ENCODE data around the gene IREB2.
"Not testable (repeated sequence)": the region's sequence is repeated elsewhere in the genome, so short reads cannot be mapped to it uniquely, and the experiment has no call there.

The IREB2 gene

DNA sequence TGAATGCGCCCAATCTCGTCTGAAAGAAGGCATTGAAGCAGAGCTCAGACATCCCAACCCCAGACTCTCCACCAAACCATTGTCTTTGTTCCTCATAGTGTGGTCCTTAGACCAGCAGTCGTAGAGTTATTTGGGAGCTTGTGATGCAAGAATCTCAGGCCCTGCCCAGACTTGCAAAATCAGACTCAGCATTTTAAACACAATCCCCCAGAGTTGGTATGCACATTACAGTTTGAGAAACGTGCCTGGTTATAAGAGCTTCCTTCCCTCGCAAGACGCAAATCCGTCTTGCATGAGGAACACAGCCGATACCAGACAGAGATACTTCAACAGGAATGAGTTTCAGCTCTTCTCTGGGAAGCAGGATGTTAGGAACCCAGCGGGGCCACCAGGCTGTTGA, 38.9 kb upstream of the IREB2 start:
- Mint-ChIP-seq H3K4me1 (ENCODE audit: low read depth) (no peaks in the 10 kb centered on the region), H3K4me3 (no peak overlapping the region), H3K27ac (no peak overlapping the region)

DNA sequence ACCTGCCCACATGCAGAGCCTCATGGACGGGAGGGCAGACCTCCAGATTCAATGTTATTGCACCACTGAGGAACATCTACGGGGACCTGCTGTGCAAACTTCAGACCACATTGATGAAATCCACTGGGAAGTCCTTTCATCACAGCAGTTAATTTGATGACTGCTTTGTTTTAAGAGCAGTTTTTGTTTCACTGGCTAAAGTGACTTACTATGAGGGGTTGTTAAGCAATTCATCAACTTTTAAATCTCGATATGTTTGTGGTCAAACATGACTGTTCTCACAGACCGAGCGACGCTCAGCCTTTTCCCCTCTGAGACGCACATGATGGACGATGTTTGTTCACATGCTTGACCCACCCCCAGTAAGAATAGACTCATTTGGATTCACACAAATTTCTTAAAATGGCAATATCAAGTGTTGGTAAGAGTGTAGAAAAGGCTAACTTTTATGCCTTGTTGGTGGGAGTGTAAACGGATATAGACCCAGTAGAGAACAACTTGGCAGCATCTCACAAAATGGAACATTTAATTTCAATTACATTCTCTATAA, 35.9 kb upstream of the IREB2 start:
- Mint-ChIP-seq H3K4me3 (no peak overlapping the region), H3K27me3 (no peaks in the 10 kb centered on the region), H3K9me3 (ENCODE audit: low read depth) (no peaks in the 10 kb centered on the region), H3K27ac (no peak overlapping the region), H3K36me3 (no peaks in the 10 kb centered on the region), H3K4me1 (ENCODE audit: low read depth) (no peaks in the 10 kb centered on the region)

More for the DNA sequence above, 38.9 kb upstream of the IREB2 start:
- no peaks in the 10 kb centered on the region for H3K27me3 Mint-ChIP-seq
- no peaks in the 10 kb centered on the region for H3K36me3 Mint-ChIP-seq
- H3K9me3 Mint-ChIP-seq (ENCODE audit: low read depth), result no peaks in the 10 kb centered on the region

DNA sequence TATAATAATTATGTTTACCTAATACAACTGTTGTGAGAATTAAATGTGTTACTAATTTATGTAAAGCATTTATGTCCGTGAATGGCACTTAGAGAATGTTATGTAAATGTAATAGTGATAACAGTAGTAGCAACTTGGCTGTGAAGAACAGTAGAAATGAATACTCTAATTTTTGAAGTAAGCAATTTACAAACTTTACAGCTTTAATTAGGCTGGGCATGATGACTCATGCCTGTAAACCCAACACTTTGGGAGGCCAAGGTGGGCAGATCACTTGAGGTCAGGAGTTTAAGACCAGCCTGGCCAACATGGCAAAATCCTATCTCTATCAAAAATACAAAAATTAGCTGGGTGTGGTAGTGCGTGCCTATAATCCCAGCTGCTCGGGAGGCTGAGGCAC, 33.9 kb upstream of the IREB2 start:
- Mint-ChIP-seq H3K4me3 (no peak overlapping the region), H3K4me1 (ENCODE audit: low read depth) (no peaks in the 10 kb centered on the region), H3K9me3 (ENCODE audit: low read depth) (no peaks in the 10 kb centered on the region), H3K27ac (no peak overlapping the region), H3K27me3 (no peaks in the 10 kb centered on the region), H3K36me3 (no peaks in the 10 kb centered on the region)

DNA sequence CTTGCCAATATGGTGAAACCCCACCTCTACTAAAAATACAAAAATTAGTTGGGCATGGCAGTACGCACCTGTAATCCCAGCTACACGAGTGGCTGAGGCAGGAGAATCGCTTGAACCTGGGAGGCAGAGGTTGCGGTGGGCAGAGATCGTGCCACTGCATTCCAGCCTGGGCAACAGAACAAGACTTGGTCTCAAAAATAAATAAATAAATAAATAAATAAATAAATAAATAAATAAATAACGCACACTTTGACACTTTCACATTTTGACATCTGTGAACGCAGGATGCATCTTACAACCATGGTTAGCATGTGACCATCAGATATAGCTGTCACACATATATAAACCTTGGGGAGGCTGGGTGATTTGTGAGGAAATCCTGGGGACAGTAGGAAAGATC, 33.2 kb upstream of the IREB2 start:
- H3K27me3 Mint-ChIP-seq; H3K36me3 Mint-ChIP-seq; H3K9me3 Mint-ChIP-seq (ENCODE audit: low read depth); H3K4me1 Mint-ChIP-seq (ENCODE audit: low read depth); H3K4me3 Mint-ChIP-seq; H3K27ac Mint-ChIP-seq: not testable (repeated sequence)

DNA sequence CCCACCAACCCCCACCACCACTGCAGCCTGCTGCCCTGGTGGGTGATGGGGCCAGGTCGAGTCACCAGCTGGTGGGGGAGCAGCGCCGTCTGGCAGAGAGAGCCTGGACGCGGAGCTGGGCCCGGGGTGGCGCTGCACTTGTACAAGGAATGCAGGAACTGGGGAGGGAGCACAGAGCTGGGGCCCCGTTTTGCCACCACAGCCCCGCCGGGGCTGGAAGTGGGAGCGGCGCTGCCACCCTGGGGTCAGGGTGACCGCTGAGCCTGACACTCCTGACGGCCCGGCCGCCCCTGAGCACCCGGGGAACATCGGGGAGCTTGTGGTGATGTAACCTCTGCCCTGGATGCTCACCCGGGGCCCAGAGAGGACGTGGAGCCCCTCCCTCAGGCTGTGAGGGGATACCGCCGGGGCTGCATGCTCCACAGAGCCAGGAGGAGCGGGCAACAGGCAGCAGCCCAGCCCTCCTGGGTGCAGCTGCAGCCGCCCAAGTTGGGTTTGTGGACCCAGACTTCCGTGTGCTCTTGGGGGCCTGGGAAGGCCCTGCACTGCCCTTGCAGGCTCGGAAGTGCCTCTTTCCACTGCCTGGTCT, 32.6 kb upstream of the IREB2 start:
- no peaks in the 10 kb centered on the region for H3K36me3 Mint-ChIP-seq
- no peaks in the 10 kb centered on the region for H3K4me1 Mint-ChIP-seq (ENCODE audit: low read depth)
- H3K9me3 Mint-ChIP-seq (ENCODE audit: low read depth), result no peaks in the 10 kb centered on the region
- no peaks in the 10 kb centered on the region for H3K27me3 Mint-ChIP-seq
- H3K27ac Mint-ChIP-seq, result no peak overlapping the region
- no peak overlapping the region for H3K4me3 Mint-ChIP-seq

GRCh38 chr15:78406016-78406585, 31.9 kb upstream of the IREB2 start:
- Mint-ChIP-seq H3K4me3 (no peak overlapping the region), H3K36me3 (no peaks in the 10 kb centered on the region), H3K27me3 (no peaks in the 10 kb centered on the region), H3K9me3 (ENCODE audit: low read depth) (no peaks in the 10 kb centered on the region), H3K27ac (no peak overlapping the region), H3K4me1 (ENCODE audit: low read depth) (no peaks in the 10 kb centered on the region)

GRCh38 chr15:78407608-78408354, 30.2 kb upstream of the IREB2 start:
- no peaks in the 10 kb centered on the region for H3K27me3 Mint-ChIP-seq
- no peaks in the 10 kb centered on the region for H3K9me3 Mint-ChIP-seq (ENCODE audit: low read depth)
- H3K36me3 Mint-ChIP-seq, result no peaks in the 10 kb centered on the region
- no peak overlapping the region for H3K4me3 Mint-ChIP-seq
- no peaks in the 10 kb centered on the region for H3K4me1 Mint-ChIP-seq (ENCODE audit: low read depth)
- no peak overlapping the region for H3K27ac Mint-ChIP-seq

DNA sequence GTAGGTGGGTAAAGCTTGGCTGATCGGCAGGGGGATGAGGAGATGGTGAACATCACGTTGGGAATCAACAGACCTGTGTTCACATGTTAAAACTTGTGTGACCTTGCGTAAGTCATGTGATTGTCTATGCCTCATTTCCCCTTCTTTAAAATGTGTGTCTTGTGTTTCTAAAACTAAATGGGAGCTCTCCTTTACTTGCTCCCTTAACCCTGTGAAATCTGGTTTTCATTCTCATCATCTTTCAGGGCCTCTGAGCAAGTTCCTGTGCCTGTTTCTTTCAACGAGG, 29.7 kb upstream of the IREB2 start:
- H3K9me3 Mint-ChIP-seq (ENCODE audit: low read depth), result no peaks in the 10 kb centered on the region

GRCh38 chr15:78408961-78409360, 29.1 kb upstream of the IREB2 start:
- Mint-ChIP-seq H3K9me3 (ENCODE audit: low read depth) (no peaks in the 10 kb centered on the region), H3K4me3 (no peak overlapping the region), H3K27ac (peak overlapping the region; percentile 28), H3K27me3 (no peaks in the 10 kb centered on the region), H3K4me1 (ENCODE audit: low read depth) (no peaks in the 10 kb centered on the region), H3K36me3 (no peaks in the 10 kb centered on the region)

More for the DNA sequence above, 29.7 kb upstream of the IREB2 start:
- H3K27me3 Mint-ChIP-seq, result no peaks in the 10 kb centered on the region
- H3K4me1 Mint-ChIP-seq (ENCODE audit: low read depth), result no peaks in the 10 kb centered on the region
- H3K4me3 Mint-ChIP-seq, result no peak overlapping the region
- no peak overlapping the region for H3K27ac Mint-ChIP-seq
- no peaks in the 10 kb centered on the region for H3K36me3 Mint-ChIP-seq

GRCh38 chr15:78411061-78411460, 27.0 kb upstream of the IREB2 start:
- H3K36me3 Mint-ChIP-seq, result no peaks in the 10 kb centered on the region

DNA sequence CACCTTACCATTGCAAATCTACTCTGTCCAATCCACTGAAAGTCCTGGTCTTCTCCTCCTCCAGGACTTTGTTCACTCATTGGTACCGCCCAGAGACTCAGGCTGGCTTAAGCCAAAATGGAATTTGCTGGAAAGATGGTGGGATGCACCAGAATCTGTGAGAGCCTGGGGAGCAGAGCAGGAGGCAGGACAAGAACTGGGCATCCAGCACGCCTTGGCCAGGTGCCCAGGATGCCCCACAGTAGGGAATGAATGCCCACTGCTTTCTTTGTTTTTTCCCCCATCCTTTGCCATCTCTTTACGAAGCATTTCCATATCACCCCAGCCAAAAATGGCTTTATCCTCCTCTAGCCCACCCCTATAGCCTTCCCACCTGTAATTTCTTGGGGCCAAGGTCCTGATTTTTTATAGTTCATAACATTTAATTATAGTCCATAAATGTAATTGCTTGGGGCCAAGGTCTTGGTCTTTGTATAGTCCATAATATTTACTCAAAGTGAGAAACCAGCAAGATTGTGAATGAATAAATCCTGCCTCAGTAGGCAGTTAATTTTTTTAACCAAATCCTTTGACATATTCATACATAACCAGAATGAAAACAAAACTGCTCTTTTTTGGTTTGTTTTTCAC, 23.3 kb upstream of the IREB2 start:
- Mint-ChIP-seq H3K4me1 (ENCODE audit: low read depth) (no peaks in the 10 kb centered on the region), H3K4me3 (no peak overlapping the region), H3K9me3 (ENCODE audit: low read depth) (no peaks in the 10 kb centered on the region), H3K36me3 (no peaks in the 10 kb centered on the region), H3K27me3 (no peaks in the 10 kb centered on the region), H3K27ac (no peak overlapping the region)

More at GRCh38 chr15:78411061-78411460, 27.0 kb upstream of the IREB2 start:
- H3K27me3 Mint-ChIP-seq, result no peaks in the 10 kb centered on the region
- no peak overlapping the region for H3K27ac Mint-ChIP-seq
- H3K4me1 Mint-ChIP-seq (ENCODE audit: low read depth), result no peaks in the 10 kb centered on the region
- no peaks in the 10 kb centered on the region for H3K9me3 Mint-ChIP-seq (ENCODE audit: low read depth)
- H3K4me3 Mint-ChIP-seq, result no peak overlapping the region

DNA sequence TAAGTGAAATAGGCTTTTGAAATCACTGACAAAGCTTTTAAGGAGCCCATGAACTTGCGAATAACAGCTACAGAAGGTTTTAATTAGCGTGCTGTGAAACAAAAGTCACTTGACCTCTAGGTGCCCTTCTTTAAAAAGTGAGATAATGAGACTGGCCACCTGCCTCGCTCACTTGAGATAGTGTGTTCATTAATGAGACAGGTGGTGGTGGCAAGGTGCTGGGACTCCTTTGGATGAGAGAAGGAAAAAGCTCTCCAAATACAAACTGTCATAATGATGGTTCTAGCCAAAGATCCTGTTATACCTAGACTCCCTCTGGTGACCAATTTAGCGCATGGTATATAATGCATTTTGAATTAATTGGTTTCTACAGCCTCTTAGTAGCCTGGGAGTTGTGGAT, 22.7 kb upstream of the IREB2 start:
- Mint-ChIP-seq H3K36me3 (no peaks in the 10 kb centered on the region), H3K9me3 (ENCODE audit: low read depth) (no peaks in the 10 kb centered on the region), H3K27ac (no peak overlapping the region), H3K4me3 (no peak overlapping the region), H3K27me3 (no peaks in the 10 kb centered on the region), H3K4me1 (ENCODE audit: low read depth) (no peaks in the 10 kb centered on the region)

DNA sequence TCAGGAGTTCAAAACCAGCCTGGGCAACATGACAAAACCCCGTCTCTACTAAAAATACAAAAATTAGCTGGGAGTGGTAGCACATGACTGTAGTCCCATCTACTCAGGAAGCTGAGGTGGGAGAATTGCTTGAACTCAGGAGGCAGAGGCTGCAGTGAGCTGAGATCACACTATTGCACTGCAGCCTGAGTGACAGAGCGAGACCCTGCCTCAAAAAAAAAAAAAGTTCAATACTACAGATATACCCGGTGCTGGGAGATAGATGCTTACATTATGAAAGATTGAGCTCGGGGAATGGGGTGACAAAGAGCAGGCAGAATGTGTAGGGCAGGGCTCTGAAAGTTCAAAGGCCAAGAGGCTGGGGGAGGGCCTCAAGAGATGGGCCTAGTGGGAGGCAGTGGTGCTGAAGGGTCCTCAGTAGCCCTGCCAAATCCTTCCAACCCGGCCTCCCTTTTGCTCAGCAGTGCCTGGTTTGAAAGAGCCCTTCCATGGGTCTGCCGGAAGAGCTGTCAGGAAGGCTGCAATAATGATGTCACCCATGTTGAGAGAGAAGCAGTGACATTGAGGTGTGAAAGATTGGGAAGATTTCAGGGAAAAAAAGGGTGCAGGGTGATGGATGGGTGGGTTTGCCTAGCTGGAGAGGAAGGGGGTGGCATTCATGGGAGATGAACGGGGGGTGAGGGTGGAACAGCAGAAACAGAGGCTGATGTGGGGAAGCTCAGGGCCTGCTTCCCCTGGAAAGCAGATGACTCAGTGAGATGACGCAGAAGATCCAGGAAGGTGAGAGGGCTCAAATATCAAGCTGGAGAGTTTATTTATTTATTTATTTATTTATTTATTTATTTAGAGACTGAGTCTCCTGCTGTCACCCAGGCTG, 20.0 kb upstream of the IREB2 start:
- Mint-ChIP-seq H3K4me3 (no peak overlapping the region), H3K27ac (no peak overlapping the region), H3K4me1 (ENCODE audit: low read depth) (peaks cover 2% of the 10 kb centered on the region), H3K27me3 (peaks cover 2% of the 10 kb centered on the region), H3K9me3 (ENCODE audit: low read depth) (no peaks in the 10 kb centered on the region), H3K36me3 (no peaks in the 10 kb centered on the region)

DNA sequence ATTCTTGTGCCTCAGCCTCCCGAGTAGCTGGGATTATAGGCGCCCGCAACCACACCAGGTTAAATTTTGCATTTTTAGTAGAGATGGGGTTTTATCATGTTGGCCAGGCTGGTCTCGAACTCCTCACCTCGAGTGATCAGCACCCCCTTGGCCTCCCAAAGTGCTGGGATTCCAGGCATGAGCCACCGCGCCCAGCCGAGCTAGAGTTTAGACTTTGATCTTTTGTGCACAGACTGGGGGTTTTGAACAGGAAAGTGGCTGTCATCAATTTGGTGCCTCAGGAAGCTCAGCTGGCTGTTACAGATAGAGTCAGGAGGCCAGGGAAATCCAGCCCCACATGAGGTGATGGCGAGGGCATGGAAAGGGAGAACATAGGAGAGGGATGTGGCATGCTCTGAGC, 19.3 kb upstream of the IREB2 start:
- peaks cover 2% of the 10 kb centered on the region for H3K27me3 Mint-ChIP-seq
- H3K4me3 Mint-ChIP-seq, result no peak overlapping the region
- no peaks in the 10 kb centered on the region for H3K36me3 Mint-ChIP-seq
- H3K4me1 Mint-ChIP-seq (ENCODE audit: low read depth), result peaks cover 2% of the 10 kb centered on the region
- no peak overlapping the region for H3K27ac Mint-ChIP-seq
- no peaks in the 10 kb centered on the region for H3K9me3 Mint-ChIP-seq (ENCODE audit: low read depth)
